ENCODE results near the gene TMPRSS13. TPM values are rescaled to one million over a fixed set of nuclear protein-coding genes. Genes with fewer than 3 reads are reported as not detected.

TMPRSS13 gene
- total and polyA plus RNA-seq, 10 donors, result 0.95 to 2.2 (median 1.6) TPM

GRCh38 chr11:117977029-117977428 lies 47.8 kb upstream of the TMPRSS13 start:
- Histone ChIP-seq H3K27me3 (replicated peaks in 1 of 7) (no peaks in the 10 kb centered on the region), H3K27ac (peak overlapping the region in 4 of 8 donors; percentile 32 to 54 (median 40)), H3K4me1 (peaks cover 9 to 89% (median 54%) of the 10 kb centered on the region in 6 donors), H3K9me3 (no peaks in the 10 kb centered on the region), H3K36me3 (no peaks in the 10 kb centered on the region), H3K4me3 (no peak overlapping the region)
- WGBS, 5 donors, result 35 to 47% (median 38%) methylated on average over 5 of the region's 5 CpGs
- intact Hi-C loops (cut with DNase I; ENCODE audit: low total_unique reads), result no loop called here
- TF ChIP-seq POLR2AphosphoS5 (IDR thresholded peaks at IDR 0.05) (no peak), POLR2A (IDR thresholded peaks at IDR 0.05) (no peak), CTCF (IDR thresholded peaks at IDR 0.05 in 8 of 11, conservative IDR thresholded peaks at IDR 0.05 in 3 of 11) (no peak)
- DNase-seq, result no peak

- TF ChIP-seq POLR2AphosphoS5 (IDR thresholded peaks at IDR 0.05), result no peak
- no peak for TF ChIP-seq POLR2A (IDR thresholded peaks at IDR 0.05)
- no peak for TF ChIP-seq CTCF (IDR thresholded peaks at IDR 0.05 in 8 of 11, conservative IDR thresholded peaks at IDR 0.05 in 3 of 11)
- intact Hi-C loops (cut with DNase I; ENCODE audit: low total_unique reads), result no loop called here
- DNase-seq, result no peak
- Histone ChIP-seq H3K27me3 (replicated peaks in 1 of 7) (no peaks in the 10 kb centered on the region), H3K27ac (peak overlapping the region in 4 of 8 donors; percentile 13 to 54 (median 40)), H3K36me3 (no peaks in the 10 kb centered on the region), H3K4me3 (no peak overlapping the region), H3K9me3 (no peaks in the 10 kb centered on the region), H3K4me1 (peaks cover 9 to 91% (median 54%) of the 10 kb centered on the region in 6 donors)
- WGBS, 5 donors, result 83 to 94% (median 89%) methylated on average over 4 of the region's 4 CpGs
Observed at GRCh38 chr11:117976445-117976844, 47.2 kb upstream of the TMPRSS13 start.

- no peak for DNase-seq
- Histone ChIP-seq H3K4me3 (no peak overlapping the region), H3K9me3 (no peaks in the 10 kb centered on the region), H3K27me3 (replicated peaks in 1 of 7) (no peaks in the 10 kb centered on the region), H3K36me3 (no peaks in the 10 kb centered on the region), H3K4me1 (peaks cover 9 to 91% (median 52%) of the 10 kb centered on the region in 6 donors), H3K27ac (peak overlapping the region in 4 of 8 donors; percentile 41 to 73 (median 66))
- TF ChIP-seq POLR2AphosphoS5 (IDR thresholded peaks at IDR 0.05), result no peak
- TF ChIP-seq CTCF (IDR thresholded peaks at IDR 0.05 in 8 of 11, conservative IDR thresholded peaks at IDR 0.05 in 3 of 11), result no peak
- TF ChIP-seq POLR2A (IDR thresholded peaks at IDR 0.05), result no peak
- 48 to 77% (median 59%) methylated on average over 4 of the region's 4 CpGs for WGBS, 5 donors
- intact Hi-C loops (cut with DNase I; ENCODE audit: low total_unique reads), result no loop called here
Observed at GRCh38 chr11:117973503-117973860, 44.3 kb upstream of the TMPRSS13 start.

- WGBS, 5 donors, result 69 to 75% (median 70%) methylated on average over 9 of the region's 9 CpGs
- H3K4me3 ChIP-seq, result no peak overlapping the region
Observed at GRCh38 chr11:117972629-117973502, 43.7 kb upstream of the TMPRSS13 start.

More at GRCh38 chr11:117972629-117973502, 43.7 kb upstream of the TMPRSS13 start:
- no peaks in the 10 kb centered on the region for H3K27me3 ChIP-seq (replicated peaks in 1 of 7)
- intact Hi-C loops (cut with DNase I; ENCODE audit: low total_unique reads), result no loop called here
- peak overlapping the region in 3 of 8 donors; percentile 64 to 73 (median 69) for H3K27ac ChIP-seq
- no peaks in the 10 kb centered on the region for H3K36me3 ChIP-seq
- TF ChIP-seq CTCF (IDR thresholded peaks at IDR 0.05 in 8 of 11, conservative IDR thresholded peaks at IDR 0.05 in 3 of 11), result no peak
- TF ChIP-seq POLR2AphosphoS5 (IDR thresholded peaks at IDR 0.05), result no peak
- TF ChIP-seq POLR2A (IDR thresholded peaks at IDR 0.05), result no peak
- peak; percentile 48 for DNase-seq
- H3K9me3 ChIP-seq, result no peaks in the 10 kb centered on the region
- H3K4me1 ChIP-seq, result peaks cover 9 to 89% (median 51%) of the 10 kb centered on the region in 6 donors

Measured in spleen (tissue), 11 donors.